ENCODE results near the gene ADARB2.

The ADARB2 gene

DNA sequence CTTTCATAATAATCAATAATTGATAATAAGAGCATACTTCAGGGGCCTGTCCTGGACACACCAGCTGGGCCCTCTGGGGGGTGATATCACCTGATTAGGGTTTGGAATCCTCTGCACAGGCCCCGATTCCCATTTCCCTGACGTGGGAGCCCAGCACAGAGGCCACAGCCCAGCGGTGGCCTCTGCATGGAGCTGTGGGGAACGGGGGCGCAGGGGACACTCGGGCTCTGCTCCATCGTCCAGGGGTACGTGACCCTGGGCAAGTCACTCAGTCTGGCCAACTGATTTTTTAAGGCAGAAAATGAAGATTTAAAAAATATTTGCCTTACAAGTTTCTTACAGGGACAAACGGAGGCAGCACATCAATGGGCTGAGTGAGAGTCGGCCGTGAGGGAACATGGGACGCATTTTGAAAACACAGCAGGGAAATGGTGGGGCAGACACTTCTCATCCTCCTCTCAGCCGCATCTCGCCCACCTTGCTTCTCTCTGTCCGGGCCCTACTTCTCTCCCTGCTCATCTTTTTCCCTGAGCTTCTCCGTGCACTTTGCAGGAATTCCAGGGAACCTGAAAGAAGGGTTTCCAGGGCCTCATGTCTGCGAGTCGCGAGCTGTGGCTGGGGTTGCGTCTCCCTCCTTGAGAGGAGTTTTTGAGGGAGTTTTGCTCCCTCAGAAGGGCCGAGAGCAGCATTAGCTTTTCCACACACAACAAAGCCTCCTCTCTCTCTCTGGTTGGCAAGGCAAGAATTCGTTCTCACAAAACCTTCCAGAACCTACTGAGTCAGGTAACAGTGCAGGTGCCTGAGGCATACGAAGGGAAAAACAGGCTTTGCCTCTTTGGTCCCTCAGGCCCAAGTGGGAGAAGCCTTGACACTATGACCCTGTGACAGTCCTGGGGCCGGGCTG, 369.1 kb downstream of the ADARB2 start:
- no peaks in the 10 kb centered on the region for H3K27me3 ChIP-seq
- H3K4me2 ChIP-seq, result peak overlapping the region; percentile 81; the same call in 1 of the 2 replicates
- no peaks in the 10 kb centered on the region for H4K20me1 ChIP-seq
- peaks cover 13% of the 10 kb centered on the region for H3K9me3 ChIP-seq
- H3K4me1 ChIP-seq, result peaks cover 25% of the 10 kb centered on the region
- no peak for TF ChIP-seq Cebpa-rat (IDR thresholded peaks at IDR 0.05)
- H3K27ac ChIP-seq, result no peak overlapping the region
- no peak overlapping the region for H3K9ac ChIP-seq
- no peaks in the 10 kb centered on the region for H3K36me3 ChIP-seq
- no peak overlapping the region for H3K4me3 ChIP-seq

DNA sequence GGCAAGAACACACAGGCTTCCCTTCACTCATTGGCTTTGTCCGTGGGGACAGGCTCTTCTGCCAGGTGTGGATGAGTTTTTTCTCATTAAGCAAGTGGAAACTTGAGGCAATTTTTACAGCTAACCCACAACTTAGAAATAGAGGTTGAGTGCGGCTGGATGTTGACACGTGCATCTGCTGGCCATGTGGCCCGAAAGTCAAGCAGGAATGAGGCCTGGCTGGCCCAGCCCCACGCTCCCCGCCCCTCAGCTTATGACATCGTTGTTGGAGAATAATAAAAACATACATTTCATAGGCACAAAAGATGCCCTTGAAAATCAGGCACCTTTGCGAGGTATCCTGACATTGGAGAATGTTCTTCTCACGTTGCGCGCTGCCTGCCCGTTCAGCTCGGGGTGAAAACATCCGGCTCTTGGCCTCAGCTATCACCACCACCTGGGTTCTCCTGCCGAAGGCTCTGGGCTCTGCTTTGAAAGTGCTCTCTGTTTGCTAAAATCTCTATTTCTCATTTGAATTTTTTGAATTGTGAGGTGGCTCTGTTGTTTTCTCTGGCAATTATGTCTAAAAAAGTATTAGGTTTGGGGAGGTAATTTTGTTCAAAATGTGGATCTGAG, 370.4 kb downstream of the ADARB2 start:
- H3K4me3 ChIP-seq, result no peak overlapping the region
- no peak overlapping the region for H3K27ac ChIP-seq
- H4K20me1 ChIP-seq, result no peaks in the 10 kb centered on the region
- no peak overlapping the region for H3K9ac ChIP-seq
- H3K27me3 ChIP-seq, result no peaks in the 10 kb centered on the region
- H3K9me3 ChIP-seq, result peaks cover 23% of the 10 kb centered on the region
- H3K4me1 ChIP-seq, result peaks cover 25% of the 10 kb centered on the region
- no peaks in the 10 kb centered on the region for H3K36me3 ChIP-seq
- no peak for TF ChIP-seq Cebpa-rat (IDR thresholded peaks at IDR 0.05)
- H3K4me2 ChIP-seq, result no peak overlapping the region

DNA sequence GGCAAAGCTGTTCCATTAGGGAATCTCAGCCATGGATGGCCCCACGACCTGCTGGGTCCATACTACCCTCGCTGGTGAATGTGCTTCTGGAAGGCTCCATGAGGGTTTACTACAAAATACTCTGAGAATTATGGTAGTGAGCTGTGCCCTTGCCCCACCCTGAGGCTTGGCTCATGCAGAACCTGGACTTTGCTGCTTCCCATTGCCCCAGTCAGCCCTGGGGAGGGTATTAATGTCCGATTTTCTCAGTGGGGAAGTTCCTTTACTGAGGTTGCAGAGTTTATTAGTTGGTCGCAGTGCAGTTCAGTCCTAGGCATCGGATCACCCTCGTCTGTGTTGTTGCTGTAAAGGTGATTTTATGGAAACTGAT, 371.0 kb downstream of the ADARB2 start:
- H3K9ac ChIP-seq, result no peak overlapping the region
- TF ChIP-seq Cebpa-rat (IDR thresholded peaks at IDR 0.05), result no peak
- no peaks in the 10 kb centered on the region for H3K27me3 ChIP-seq
- H3K27ac ChIP-seq, result no peak overlapping the region
- no peak overlapping the region for H3K4me3 ChIP-seq
- H3K36me3 ChIP-seq, result no peaks in the 10 kb centered on the region
- H3K4me1 ChIP-seq, result peaks cover 25% of the 10 kb centered on the region
- H3K4me2 ChIP-seq, result no peak overlapping the region
- peaks cover 23% of the 10 kb centered on the region for H3K9me3 ChIP-seq
- H4K20me1 ChIP-seq, result no peaks in the 10 kb centered on the region

DNA sequence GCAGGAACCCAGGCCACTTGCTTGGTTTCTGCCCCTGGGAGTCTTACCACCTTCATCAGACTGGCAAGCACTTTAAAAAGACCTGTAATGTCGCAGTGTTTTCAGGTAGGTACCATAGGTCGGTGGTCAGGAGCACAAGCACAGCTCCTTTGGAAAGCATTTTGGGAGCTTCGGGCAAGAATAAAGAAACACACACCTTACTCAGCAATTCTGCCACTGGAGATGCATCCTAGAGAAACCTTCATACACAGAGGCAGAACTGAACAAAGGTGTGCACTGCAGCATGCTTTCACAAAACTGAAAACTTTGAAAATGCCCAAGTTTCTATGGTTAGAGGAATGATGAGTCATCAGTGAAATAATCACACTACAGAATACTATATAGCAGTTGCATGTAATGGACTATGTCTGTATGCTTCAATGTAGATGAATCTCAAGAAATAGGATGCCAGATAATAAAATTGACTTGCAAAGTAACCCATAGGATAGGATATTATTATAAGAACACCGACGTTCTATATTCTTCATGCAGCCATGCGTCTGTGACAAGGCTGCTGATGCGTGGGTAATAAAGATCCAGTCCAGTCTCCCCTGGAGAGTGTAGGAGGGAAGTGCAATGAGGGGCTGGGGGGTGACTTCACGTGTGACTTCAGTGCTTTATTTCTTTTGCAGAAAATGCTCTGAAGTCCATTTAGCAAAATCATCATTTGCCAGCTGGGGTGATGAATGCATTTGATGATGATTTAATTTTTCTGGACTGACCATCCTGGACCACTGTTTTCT, 371.6 kb downstream of the ADARB2 start:
- no peak overlapping the region for H3K9ac ChIP-seq
- no peak for TF ChIP-seq Cebpa-rat (IDR thresholded peaks at IDR 0.05)
- H3K27ac ChIP-seq, result no peak overlapping the region
- H3K27me3 ChIP-seq, result no peaks in the 10 kb centered on the region
- H3K9me3 ChIP-seq, result peaks cover 23% of the 10 kb centered on the region
- H3K4me2 ChIP-seq, result no peak overlapping the region
- no peak overlapping the region for H3K4me3 ChIP-seq
- peaks cover 25% of the 10 kb centered on the region for H3K4me1 ChIP-seq
- H4K20me1 ChIP-seq, result no peaks in the 10 kb centered on the region
- H3K36me3 ChIP-seq, result no peaks in the 10 kb centered on the region

DNA sequence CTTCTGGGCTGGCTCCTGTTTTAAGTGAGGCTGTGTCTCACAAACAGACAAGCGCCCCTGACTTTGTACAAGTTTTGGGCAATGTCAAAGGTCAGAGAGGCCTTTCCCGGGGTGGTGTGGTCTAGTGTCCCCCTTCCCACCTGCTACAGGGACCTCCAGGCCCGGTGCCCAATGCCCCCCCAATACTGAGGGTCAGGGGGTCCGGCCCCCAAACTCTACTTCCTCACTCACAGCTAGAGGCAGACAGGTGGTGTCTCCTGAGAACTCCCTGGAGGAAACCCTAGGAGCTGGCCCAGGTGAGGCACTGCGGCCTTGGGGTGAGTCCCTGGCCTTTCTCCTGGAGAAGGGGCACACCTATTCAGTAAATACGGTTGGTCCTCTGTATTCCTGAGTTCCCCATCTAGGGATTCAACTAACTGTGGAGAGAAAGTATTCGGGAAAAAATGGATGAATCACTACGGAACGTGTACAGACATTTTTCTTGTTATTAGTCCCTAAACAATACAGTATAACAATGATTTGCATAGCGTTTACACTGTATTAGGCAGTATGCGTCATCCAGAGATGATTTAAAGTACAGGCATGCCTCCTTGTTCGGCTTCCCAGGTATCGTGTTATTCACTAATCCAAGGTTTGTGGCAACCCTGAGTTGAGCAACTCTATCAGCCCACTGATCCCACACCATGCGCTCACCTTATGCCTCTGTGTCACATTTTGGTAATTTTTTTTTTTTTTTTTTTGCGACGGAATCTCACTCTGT, 373.0 kb downstream of the ADARB2 start:
- Histone ChIP-seq H3K36me3 (no peaks in the 10 kb centered on the region), H4K20me1 (no peaks in the 10 kb centered on the region), H3K9ac (no peak overlapping the region), H3K9me3 (peaks cover 23% of the 10 kb centered on the region), H3K27me3 (no peaks in the 10 kb centered on the region), H3K4me3 (no peak overlapping the region), H3K4me2 (no peak overlapping the region), H3K27ac (no peak overlapping the region), H3K4me1 (peaks cover 19% of the 10 kb centered on the region)
- no peak for TF ChIP-seq Cebpa-rat (IDR thresholded peaks at IDR 0.05)

DNA sequence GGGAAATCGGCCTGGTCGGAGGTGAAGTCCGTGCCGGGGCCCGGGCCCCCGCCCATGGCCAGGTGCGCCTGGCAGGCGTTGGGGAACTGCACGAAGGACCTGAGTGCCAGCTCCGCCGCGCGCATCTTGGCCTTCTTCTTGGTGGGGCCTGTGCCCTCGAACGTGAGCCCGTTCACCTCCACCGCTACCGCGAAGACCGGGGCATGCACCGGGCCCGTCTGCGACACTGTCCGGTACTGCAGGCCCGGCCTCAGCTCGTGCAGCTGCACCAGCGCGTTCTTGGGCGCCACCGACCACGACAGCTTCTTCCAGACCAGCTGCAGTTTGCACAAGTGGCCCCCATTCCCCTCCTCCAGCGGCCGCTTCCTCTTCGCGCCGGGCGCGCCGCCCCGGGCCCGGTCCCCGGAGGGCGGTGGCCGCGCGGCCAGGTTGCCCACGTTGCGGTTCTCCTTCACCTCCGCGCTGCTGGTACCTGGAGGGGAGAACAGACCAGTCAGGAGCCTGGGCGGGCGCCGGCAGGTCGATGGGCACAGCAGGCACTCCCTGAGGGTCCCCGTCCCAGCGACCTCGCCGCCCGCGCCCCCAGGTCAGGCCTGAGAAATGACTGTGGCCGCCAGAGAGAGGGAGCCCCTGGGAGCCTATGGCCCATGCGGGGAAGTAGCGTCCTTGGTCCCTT, 373.7 kb downstream of the ADARB2 start:
- Histone ChIP-seq H4K20me1 (no peaks in the 10 kb centered on the region), H3K4me3 (no peak overlapping the region), H3K4me2 (no peak overlapping the region), H3K9ac (no peak overlapping the region), H3K27ac (no peak overlapping the region), H3K36me3 (no peaks in the 10 kb centered on the region), H3K4me1 (peaks cover 16% of the 10 kb centered on the region), H3K9me3 (peaks cover 23% of the 10 kb centered on the region), H3K27me3 (no peaks in the 10 kb centered on the region)
- no peak for TF ChIP-seq Cebpa-rat (IDR thresholded peaks at IDR 0.05)

DNA sequence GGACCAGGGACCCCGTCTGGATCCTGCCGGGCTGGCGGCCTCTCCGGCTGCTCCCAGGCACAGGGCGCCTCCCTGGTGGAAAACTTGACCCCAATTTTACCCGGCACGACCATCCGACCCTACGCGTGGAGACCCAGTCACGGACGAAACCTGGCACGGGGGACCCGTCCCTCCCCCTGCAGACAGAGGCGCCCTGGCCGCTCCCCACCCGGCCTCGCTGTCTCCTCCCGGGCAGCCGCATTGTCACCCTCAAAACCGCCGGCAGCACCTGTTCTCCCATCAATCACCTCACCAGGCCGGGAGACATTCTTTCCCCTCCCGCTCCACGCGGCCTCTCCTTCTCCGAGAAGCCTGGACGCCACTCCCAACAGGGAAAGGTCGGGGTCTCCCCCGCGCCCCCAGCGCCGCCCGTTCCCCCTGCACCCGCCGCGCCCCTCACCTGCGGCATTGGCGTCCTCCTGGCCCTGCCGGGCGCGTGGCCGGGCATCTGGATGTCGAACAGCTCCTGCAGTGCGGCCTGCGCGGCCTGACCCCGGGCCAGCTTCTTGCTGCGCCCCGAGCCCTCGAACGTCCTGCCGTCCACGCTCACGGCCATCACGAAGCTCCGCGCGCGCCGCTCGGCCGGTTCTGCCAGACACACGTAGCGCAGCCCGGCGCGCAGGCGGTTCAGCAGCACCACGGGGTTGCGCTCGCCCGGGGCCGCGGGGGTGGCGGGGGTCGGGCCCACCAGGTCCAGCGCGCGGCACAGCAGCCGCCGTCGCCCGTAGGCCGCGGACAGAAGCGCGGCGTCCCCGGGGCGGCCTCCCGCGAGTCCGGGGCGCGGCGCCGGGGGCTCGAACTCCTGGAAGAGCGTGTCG, 374.5 kb downstream of the ADARB2 start:
- Histone ChIP-seq H3K9me3 (peaks cover 23% of the 10 kb centered on the region), H3K27ac (no peak overlapping the region), H3K4me3 (no peak overlapping the region), H3K27me3 (no peaks in the 10 kb centered on the region), H3K4me2 (no peak overlapping the region), H3K9ac (no peak overlapping the region), H4K20me1 (no peaks in the 10 kb centered on the region), H3K36me3 (no peaks in the 10 kb centered on the region), H3K4me1 (peaks cover 13% of the 10 kb centered on the region)
- TF ChIP-seq Cebpa-rat (IDR thresholded peaks at IDR 0.05), result no peak

DNA sequence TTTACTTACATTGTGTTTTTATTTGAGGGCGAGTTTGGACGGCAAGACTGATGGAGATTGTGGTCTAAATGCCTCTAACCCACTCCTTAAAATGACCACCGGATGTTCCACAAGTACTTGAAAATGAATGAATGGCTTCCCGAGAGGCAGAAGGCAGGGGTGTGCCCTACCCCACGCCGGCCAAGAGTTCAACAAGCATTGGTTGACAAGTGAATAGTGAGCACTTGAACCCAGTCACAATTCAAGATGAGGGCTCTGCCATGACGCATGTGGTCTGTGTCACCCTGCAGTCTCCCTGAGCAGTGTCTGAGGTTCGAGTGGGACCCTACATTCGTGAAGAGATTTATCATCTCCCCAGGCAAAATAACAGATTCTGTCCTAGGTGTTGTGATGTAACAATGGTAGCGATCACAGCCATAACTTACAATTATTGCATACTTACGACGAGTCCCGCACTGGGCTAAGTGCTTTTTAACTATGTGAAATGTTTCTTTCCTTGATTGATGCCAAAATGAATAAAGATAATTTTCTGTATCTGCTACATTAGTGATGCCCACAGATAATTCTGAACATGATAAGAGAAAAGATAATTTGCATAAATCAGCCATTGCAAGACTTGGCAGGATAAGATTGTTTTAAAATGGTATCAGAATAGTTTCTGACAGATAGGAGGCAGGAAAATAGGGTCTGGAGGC, 375.8 kb downstream of the ADARB2 start:
- H4K20me1 ChIP-seq, result no peaks in the 10 kb centered on the region
- H3K36me3 ChIP-seq, result no peaks in the 10 kb centered on the region
- H3K9me3 ChIP-seq, result peaks cover 23% of the 10 kb centered on the region
- H3K4me1 ChIP-seq, result peaks cover 13% of the 10 kb centered on the region
- H3K4me3 ChIP-seq, result no peak overlapping the region
- no peak for TF ChIP-seq Cebpa-rat (IDR thresholded peaks at IDR 0.05)
- H3K27ac ChIP-seq, result no peak overlapping the region
- no peaks in the 10 kb centered on the region for H3K27me3 ChIP-seq
- no peak overlapping the region for H3K9ac ChIP-seq
- H3K4me2 ChIP-seq, result no peak overlapping the region

All from BLaER1 (cell line).